DOHH2 (cell line): ENCODE measurements around the gene UBQLNL.

Experiments used
- H3F3A ChIP-seq: fragments of 200-600 bp; sonication (generic), shearing (Covaris generic); 2 replicates; pipeline ENCODE4 v1.6.0; 2016; ENCODE audit warnings: antibody characterized with exemption, mild to moderate bottlenecking; ENCODE audit not compliant: control insufficient read depth, insufficient read depth
- H3K27ac ChIP-seq: fragments of 200-600 bp; sonication (generic); 2 replicates; pipeline ENCODE4 v1.5.1; 2014; ENCODE audit warnings: low read depth, mild to moderate bottlenecking, low read length, moderate library complexity
- H3K27me3 ChIP-seq: fragments of 200-600 bp; sonication (generic); 2 replicates; pipeline ENCODE4 v1.6.1; 2014; ENCODE audit warnings: mild to moderate bottlenecking, low read length, mixed read lengths; ENCODE audit not compliant: control insufficient read depth
- H3K36me3 ChIP-seq: fragments of 200-600 bp; sonication (generic); 2 replicates; pipeline ENCODE4 v1.6.1; 2014; ENCODE audit warnings: mild to moderate bottlenecking, low read length, moderate library complexity, mixed read lengths; ENCODE audit not compliant: control insufficient read depth
- H3K4me1 ChIP-seq: fragments of 200-600 bp; sonication (generic); 2 replicates; pipeline ENCODE4 v1.6.1; 2014; ENCODE audit warnings: mild to moderate bottlenecking, low read length, mixed read lengths; ENCODE audit not compliant: control insufficient read depth
- H3K4me2 ChIP-seq: fragments of 200-600 bp; sonication (generic); 2 replicates; pipeline ENCODE4 v1.6.0; 2014; ENCODE audit warnings: mild to moderate bottlenecking, low read length, moderate library complexity
- H3K4me3 ChIP-seq: fragments of 200-600 bp; sonication (generic); 2 replicates; pipeline ENCODE4 v1.5.1; 2014; ENCODE audit warnings: mild to moderate bottlenecking, low read length, mixed read lengths
- H3K79me2 ChIP-seq: fragments of 200-600 bp; sonication (generic); 2 replicates; pipeline ENCODE4 v1.6.1; 2014; ENCODE audit warnings: mild to moderate bottlenecking, low read length, mixed read lengths; ENCODE audit not compliant: control insufficient read depth
- H3K9me2 ChIP-seq: fragments of 200-600 bp; sonication (generic); replicated peaks from 2 replicates; pipeline ENCODE4 v1.6.1; 2014; ENCODE audit warnings: mild to moderate bottlenecking, low read length, mixed read lengths; ENCODE audit not compliant: control insufficient read depth
- H3K9me3 ChIP-seq: fragments of 200-600 bp; sonication (generic); 2 replicates; pipeline ENCODE4 v1.6.1; 2014; ENCODE audit warnings: antibody characterized with exemption, low read length, mixed read lengths; ENCODE audit not compliant: control insufficient read depth, insufficient read depth
- H4K20me1 ChIP-seq: fragments of 200-600 bp; sonication (generic); 2 replicates; pipeline ENCODE4 v1.6.0; 2014; ENCODE audit warnings: low read depth, mild to moderate bottlenecking, antibody characterized with exemption, low read length, moderate library complexity; ENCODE audit not compliant: control insufficient read depth, insufficient read depth
- EZH2phosphoT487 ChIP-seq: fragments of 200-600 bp; sonication (generic); IDR thresholded peaks from 2 replicates; pipeline ENCODE4 v1.6.1; 2017; ENCODE audit warnings: borderline replicate concordance, mild to moderate bottlenecking, antibody characterized with exemption, low read length, moderate library complexity, mixed read lengths
- TF ChIP-seq, protein P1 (sequence below): fragments of 200-600 bp; sonication (generic); IDR thresholded peaks from one replicate; pipeline ENCODE4 v1.5.1; 2014; ENCODE audit warnings: antibody characterized with exemption, mild to moderate bottlenecking, low read depth, low read length; ENCODE audit not compliant: poor library complexity, severe bottlenecking

UBQLNL gene

DNA sequence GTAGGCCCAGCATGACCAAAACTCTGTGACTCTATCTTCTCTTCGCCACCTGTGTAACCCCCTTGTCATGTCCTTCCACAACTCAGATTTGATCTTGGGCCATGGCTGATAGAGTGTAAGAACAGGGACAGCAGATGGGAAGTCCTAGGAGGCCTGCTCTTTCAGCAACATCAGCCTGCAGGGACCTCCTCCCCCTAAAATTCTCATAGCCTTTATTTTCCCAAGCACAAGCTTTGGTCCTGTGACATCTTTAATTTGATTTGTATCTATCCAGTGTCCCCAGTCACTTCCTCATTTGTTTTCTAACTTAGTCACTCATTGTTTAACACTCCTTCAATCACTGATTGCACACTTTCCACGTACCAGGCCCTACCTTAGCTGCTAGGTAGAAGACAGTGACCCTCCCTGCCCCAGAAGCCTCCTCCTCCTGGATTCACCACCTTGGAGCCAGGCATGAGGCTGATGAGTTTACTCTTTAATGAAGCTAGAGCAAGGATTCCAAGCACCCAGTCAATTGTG is 12.0 kb downstream of the UBQLNL start:
- H3K9me3 ChIP-seq = no peaks in the 10 kb centered on the region

GRCh38 chr11:5500393-5500801 is 16.1 kb downstream of the UBQLNL start:
- Histone ChIP-seq H3K4me1 (no peaks in the 10 kb centered on the region), H3K79me2 (no peaks in the 10 kb centered on the region), H3K27me3 (no peaks in the 10 kb centered on the region), H3K9me3 (no peaks in the 10 kb centered on the region), H3K9me2 (no peaks in the 10 kb centered on the region), H3K4me3 (no peak overlapping the region), H3K27ac (no peak overlapping the region), H3K36me3 (no peaks in the 10 kb centered on the region), H3F3A (no peaks in the 10 kb centered on the region), H3K4me2 (no peak overlapping the region), H4K20me1 (no peaks in the 10 kb centered on the region)
- TF ChIP-seq, protein P1, sequence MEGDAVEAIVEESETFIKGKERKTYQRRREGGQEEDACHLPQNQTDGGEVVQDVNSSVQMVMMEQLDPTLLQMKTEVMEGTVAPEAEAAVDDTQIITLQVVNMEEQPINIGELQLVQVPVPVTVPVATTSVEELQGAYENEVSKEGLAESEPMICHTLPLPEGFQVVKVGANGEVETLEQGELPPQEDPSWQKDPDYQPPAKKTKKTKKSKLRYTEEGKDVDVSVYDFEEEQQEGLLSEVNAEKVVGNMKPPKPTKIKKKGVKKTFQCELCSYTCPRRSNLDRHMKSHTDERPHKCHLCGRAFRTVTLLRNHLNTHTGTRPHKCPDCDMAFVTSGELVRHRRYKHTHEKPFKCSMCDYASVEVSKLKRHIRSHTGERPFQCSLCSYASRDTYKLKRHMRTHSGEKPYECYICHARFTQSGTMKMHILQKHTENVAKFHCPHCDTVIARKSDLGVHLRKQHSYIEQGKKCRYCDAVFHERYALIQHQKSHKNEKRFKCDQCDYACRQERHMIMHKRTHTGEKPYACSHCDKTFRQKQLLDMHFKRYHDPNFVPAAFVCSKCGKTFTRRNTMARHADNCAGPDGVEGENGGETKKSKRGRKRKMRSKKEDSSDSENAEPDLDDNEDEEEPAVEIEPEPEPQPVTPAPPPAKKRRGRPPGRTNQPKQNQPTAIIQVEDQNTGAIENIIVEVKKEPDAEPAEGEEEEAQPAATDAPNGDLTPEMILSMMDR = no peak
- TF ChIP-seq EZH2phosphoT487 = no peak

More for the DNA sequence above, 12.0 kb downstream of the UBQLNL start:
- Histone ChIP-seq H3K79me2 (no peaks in the 10 kb centered on the region), H3K4me1 (no peaks in the 10 kb centered on the region), H4K20me1 (no peaks in the 10 kb centered on the region), H3K36me3 (no peaks in the 10 kb centered on the region), H3K27ac (no peak overlapping the region), H3K9me2 (no peaks in the 10 kb centered on the region), H3K4me2 (no peak overlapping the region), H3K4me3 (no peak overlapping the region), H3F3A (no peaks in the 10 kb centered on the region), H3K27me3 (no peaks in the 10 kb centered on the region)
- TF ChIP-seq EZH2phosphoT487 = no peak
- TF ChIP-seq, protein P1 = no peak

DNA sequence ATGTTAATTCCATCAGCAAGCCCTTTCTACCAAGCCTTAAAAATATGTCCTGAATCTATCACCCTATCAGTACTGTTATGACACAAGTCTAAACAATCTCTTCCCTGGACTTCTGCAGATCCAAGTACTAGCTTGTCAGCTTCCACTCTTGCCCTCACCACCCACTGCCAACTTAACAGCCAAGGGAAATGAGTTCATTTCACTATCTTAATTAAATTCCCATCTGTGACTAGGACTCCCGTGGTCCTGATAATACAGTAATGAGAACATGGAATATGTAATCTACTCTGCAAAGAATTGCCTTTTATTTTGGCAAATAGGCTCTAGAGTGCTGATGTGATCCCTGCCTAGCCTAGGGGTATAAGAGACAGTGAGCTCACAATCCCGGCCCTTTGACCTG is 16.8 kb downstream of the UBQLNL start:
- H3K4me3 ChIP-seq = no peak overlapping the region
- no peaks in the 10 kb centered on the region for H3K9me2 ChIP-seq
- no peaks in the 10 kb centered on the region for H3K9me3 ChIP-seq
- H3K4me1 ChIP-seq = no peaks in the 10 kb centered on the region
- H3K4me2 ChIP-seq = no peak overlapping the region
- TF ChIP-seq, protein P1 = no peak
- no peak for TF ChIP-seq EZH2phosphoT487
- no peaks in the 10 kb centered on the region for H4K20me1 ChIP-seq
- no peaks in the 10 kb centered on the region for H3K36me3 ChIP-seq
- no peaks in the 10 kb centered on the region for H3K79me2 ChIP-seq
- no peaks in the 10 kb centered on the region for H3F3A ChIP-seq
- H3K27me3 ChIP-seq = no peaks in the 10 kb centered on the region
- no peak overlapping the region for H3K27ac ChIP-seq
